Measurements from ENCODE around the gene ATP8A2.
A peak's percentile ranks its signal among the peaks of the same experiment; 100 is the strongest.
"Not testable (repeated sequence)": the region's sequence is repeated elsewhere in the genome, so short reads cannot be mapped to it uniquely, and the experiment has no call there.

The ATP8A2 gene

GRCh38 chr13:26054896-26055295 lies 683.1 kb downstream of the ATP8A2 start:
- no peak for FAIRE-seq

GRCh38 chr13:26058704-26059103 lies 686.9 kb downstream of the ATP8A2 start:
- no peak for FAIRE-seq

- FAIRE-seq: no peak
These were observed 688.6 kb downstream of the ATP8A2 start for GRCh38 chr13:26060357-26060756.

GRCh38 chr13:26061256-26061655 lies 689.5 kb downstream of the ATP8A2 start:
- FAIRE-seq: no peak

- FAIRE-seq: no peak
These were observed 690.2 kb downstream of the ATP8A2 start for GRCh38 chr13:26061947-26062346.

GRCh38 chr13:26062853-26063444 lies 691.2 kb downstream of the ATP8A2 start:
- FAIRE-seq: peak; percentile 88

GRCh38 chr13:26066492-26066891 lies 694.7 kb downstream of the ATP8A2 start:
- FAIRE-seq: not testable (repeated sequence)

- no peak for FAIRE-seq
These were observed 695.8 kb downstream of the ATP8A2 start for GRCh38 chr13:26067601-26068000.

- FAIRE-seq: not testable (repeated sequence)
These were observed 696.6 kb downstream of the ATP8A2 start for GRCh38 chr13:26068372-26068771.

- not testable (repeated sequence) for FAIRE-seq
These were observed 697.9 kb downstream of the ATP8A2 start for GRCh38 chr13:26069642-26070041.

- no peak for FAIRE-seq
These were observed 699.9 kb downstream of the ATP8A2 start for GRCh38 chr13:26071691-26072090.

GRCh38 chr13:26072335-26072734 lies 700.6 kb downstream of the ATP8A2 start:
- FAIRE-seq: peak; percentile 99

- FAIRE-seq: no peak
These were observed 702.9 kb downstream of the ATP8A2 start for GRCh38 chr13:26074706-26075105.

Data from islet of Langerhans (tissue), 1 donor.